Vagina (tissue), 2 donors: ENCODE measurements around the gene AP5B1.

Experiments used
- POLR2A ChIP-seq, 2 donors: fragments of 450-650 bp; IDR thresholded peaks; one replicate each; pipeline ENCODE4 v1.6.1; 2017; ENCODE audit warnings: antibody characterized with exemption in 2 of 2, mild to moderate bottlenecking in 2 of 2, moderate library complexity in 2 of 2
- TF ChIP-seq, protein P1 (sequence below), 3 experiments: fragments of 450-650 bp in 2 of 3; fragments of 200-600 bp in 1 of 3; sonication (generic) in 1 of 3; IDR thresholded peaks; one replicate each; pipeline ENCODE4 v1.5.1; 2017 to 2019; ENCODE audit warnings: antibody characterized with exemption in 3 of 3, mild to moderate bottlenecking in 2 of 3, moderate library complexity in 2 of 3

DNA sequence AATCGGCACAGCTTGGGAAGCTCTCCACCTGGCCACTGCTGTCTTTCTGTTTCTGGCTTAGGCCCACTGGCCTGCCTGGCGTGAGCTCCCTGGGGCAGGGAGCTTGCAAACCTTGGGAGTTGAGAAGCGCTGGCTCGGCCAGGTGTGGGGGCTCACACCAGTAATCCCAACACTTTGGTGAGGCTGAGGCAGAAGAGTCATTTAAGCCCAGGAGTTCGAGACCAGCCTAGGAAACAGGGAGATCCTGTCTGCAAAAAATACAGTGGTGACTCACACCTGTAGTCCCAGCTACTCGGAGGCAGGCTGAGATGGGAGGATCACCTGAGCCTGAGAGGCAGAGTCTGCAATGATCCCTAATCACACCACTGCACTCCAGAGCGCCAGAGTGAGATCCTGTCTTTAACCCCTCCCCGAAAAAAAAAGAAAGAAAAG is 4.0 kb downstream of the AP5B1 start:
- TF ChIP-seq POLR2A (IDR thresholded peaks at IDR 0.05) = no peak
- TF ChIP-seq, protein P1, sequence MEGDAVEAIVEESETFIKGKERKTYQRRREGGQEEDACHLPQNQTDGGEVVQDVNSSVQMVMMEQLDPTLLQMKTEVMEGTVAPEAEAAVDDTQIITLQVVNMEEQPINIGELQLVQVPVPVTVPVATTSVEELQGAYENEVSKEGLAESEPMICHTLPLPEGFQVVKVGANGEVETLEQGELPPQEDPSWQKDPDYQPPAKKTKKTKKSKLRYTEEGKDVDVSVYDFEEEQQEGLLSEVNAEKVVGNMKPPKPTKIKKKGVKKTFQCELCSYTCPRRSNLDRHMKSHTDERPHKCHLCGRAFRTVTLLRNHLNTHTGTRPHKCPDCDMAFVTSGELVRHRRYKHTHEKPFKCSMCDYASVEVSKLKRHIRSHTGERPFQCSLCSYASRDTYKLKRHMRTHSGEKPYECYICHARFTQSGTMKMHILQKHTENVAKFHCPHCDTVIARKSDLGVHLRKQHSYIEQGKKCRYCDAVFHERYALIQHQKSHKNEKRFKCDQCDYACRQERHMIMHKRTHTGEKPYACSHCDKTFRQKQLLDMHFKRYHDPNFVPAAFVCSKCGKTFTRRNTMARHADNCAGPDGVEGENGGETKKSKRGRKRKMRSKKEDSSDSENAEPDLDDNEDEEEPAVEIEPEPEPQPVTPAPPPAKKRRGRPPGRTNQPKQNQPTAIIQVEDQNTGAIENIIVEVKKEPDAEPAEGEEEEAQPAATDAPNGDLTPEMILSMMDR (IDR thresholded peaks at IDR 0.05) = no peak
